Measurements from ENCODE around the gene PRELID1. TPM values are rescaled to one million over a fixed set of nuclear protein-coding genes. Genes with fewer than 3 reads are reported as not detected.

PRELID1 gene
- total and polyA plus RNA-seq, 10 of the 15 experiments (the other 5 are each of a cell fraction or from before 2014, with no cell fraction given), result 30.9 to 584 (median 254) TPM

- TF ChIP-seq MTA2 (IDR thresholded peaks at IDR 0.05; ENCODE audit: low read depth) (no peak), ZSCAN29 (IDR thresholded peaks at IDR 0.05) (no peak), SKIL (IDR thresholded peaks at IDR 0.05; ENCODE audit: low read depth, poor library complexity, severe bottlenecking) (no peak), SIN3A (IDR thresholded peaks at IDR 0.05; ENCODE audit: low read depth, low read length) (peak; percentile 6; the same call in 1 of the 2 replicates), SREBF2 (IDR thresholded peaks at IDR 0.05; ENCODE audit: low read length) (no peak), HCFC1 (IDR thresholded peaks at IDR 0.05; ENCODE audit: low read length) (no peak), EP300 (IDR thresholded peaks at IDR 0.05; ENCODE audit: borderline replicate concordance in 1 of 2, control insufficient read depth in 1 of 2, low read depth in 2 of 2, low read length in 2 of 2) (no peak)
Measured at GRCh38 chr5:177312649-177313181, 9.1 kb downstream of the PRELID1 start (continued).

- RAD21 ChIA-PET (ENCODE audit: unreplicated experiment), result interaction anchor here (1.0 to 2.3 kb wide), 6 partner anchors 10 to 144 kb away, joined by 3 to 12 read pairs (median 4); partner anchors contain the start of genes PRELID1 and RAB24
- Histone ChIP-seq H3K4me2 (ENCODE audit: control insufficient read depth, insufficient read depth) (peak overlapping the region; percentile 19; the same call in 1 of the 2 replicates), H3K27ac (ENCODE audit: control insufficient read depth, insufficient read depth) (no peak overlapping the region), H3K9me3 (replicated peaks; ENCODE audit: control insufficient read depth, insufficient read depth, low read length) (no peaks in the 10 kb centered on the region), H3K9ac (ENCODE audit: control insufficient read depth, insufficient read depth, low read length) (no peak overlapping the region), H3K79me2 (ENCODE audit: control insufficient read depth, insufficient read depth, low read length) (peaks cover 4% of the 10 kb centered on the region), H2AFZ (ENCODE audit: control insufficient read depth, low read depth, low read length) (no peak overlapping the region), H3K4me3 (no peak overlapping the region), H3K4me1 (ENCODE audit: control insufficient read depth, insufficient read depth, low read length) (peaks cover 20% of the 10 kb centered on the region), H4K20me1 (ENCODE audit: control insufficient read depth, insufficient read depth) (no peaks in the 10 kb centered on the region), H3K36me3 (ENCODE audit: control insufficient read depth in 2 of 2, insufficient read depth in 2 of 2, low read length in 1 of 2) (peaks cover 0 to 2% of the 10 kb centered on the region in 2 experiments; a peak in 3 of 4 replicates), H3K27me3 (replicated peaks in 1 of 2; ENCODE audit: control insufficient read depth in 2 of 2, insufficient read depth in 2 of 2, low read length in 1 of 2) (no peaks in the 10 kb centered on the region)
- ATAC-seq, result no peak
- WGBS (ENCODE audit: insufficient coverage, insufficient replicate concordance, low lambda C conversion rate, missing lambda C conversion rate), result 86% methylated on average over 15 of the region's 15 CpGs
- SMC1A ChIA-PET (ENCODE audit: uncharacterized antibody, unreplicated experiment), result interaction anchor here (1.5 to 4.9 kb wide), 3 partner anchors 42 to 76 kb away, joined by 3 to 26 read pairs (median 5); no protein-coding TSS in a partner anchor
- TF ChIP-seq KDM1A (IDR thresholded peaks at IDR 0.05; ENCODE audit: borderline replicate concordance), result no peak
- DNase-seq (ENCODE audit: low read depth, low spot score), result no peak
- CTCF ChIA-PET, result interaction anchor here (0.6 to 3.5 kb wide), 14 partner anchors 12 to 201 kb away, joined by 3 to 13 read pairs (median 5); partner anchors contain the start of gene GRK6
- intact Hi-C loops (cut with micrococcal nuclease; ENCODE audit: unreplicated experiment), result loop anchor here (5.0 kb wide), 2 partner anchors 49 to 189 kb away; no protein-coding TSS in a partner anchor
- POLR2A ChIA-PET, result interaction anchor here (0.9 to 2.3 kb wide), 3 partner anchors 112 to 141 kb away, joined by 3 to 7 read pairs (median 4); no protein-coding TSS in a partner anchor
- in situ Hi-C loops (cut with MboI), result no loop called here
- no peak for FAIRE-seq
- no TSS peak for BruUV-seq (replicated peaks)
Measured at GRCh38 chr5:177313561-177314259, 10.1 kb downstream of the PRELID1 start.
